HepG2 (cell line): Measurements from ENCODE around the gene MAGI1. TPM values are rescaled to one million over a fixed set of nuclear protein-coding genes. Genes with fewer than 3 reads are reported as not detected.

Source experiments
- CBX2 ChIP-seq, 2 experiments: fragments of 200-600 bp in 1 of 2; sonication (generic); formaldehyde crosslinking in 1 of 2; IDR thresholded peaks; 2 replicates each; pipeline versions ENCODE4 v1.7.0 to v1.8.1; 2018 to 2022; ENCODE audit warnings: low read depth in 2 of 2, low read length in 1 of 2, mild to moderate bottlenecking in 1 of 2, missing genetic modification reagents in 1 of 2
- CEBPG ChIP-seq: IDR thresholded peaks from 2 replicates; pipeline ENCODE4 v1.6.1; 2016
- DRAP1 ChIP-seq: IDR thresholded peaks from 2 replicates; pipeline ENCODE4 v1.6.1; 2016; ENCODE audit warnings: missing genetic modification reagents, missing compliant biosample characterization
- ETV5 ChIP-seq: IDR thresholded peaks from 2 replicates; pipeline ENCODE4 v1.6.1; 2018; ENCODE audit warnings: missing biosample characterization, missing genetic modification reagents, inconsistent platforms, borderline replicate concordance
- FOXO1 ChIP-seq: sonication (generic); formaldehyde crosslinking; IDR thresholded peaks from 2 replicates; pipeline ENCODE4 v1.4.0; 2020; ENCODE audit warnings: missing genetic modification reagents
- HBP1 ChIP-seq: IDR thresholded peaks from 2 replicates; pipeline ENCODE4 v1.6.1; 2016; ENCODE audit warnings: low read depth, control low read depth
- HOXA3 ChIP-seq: sonication (generic); formaldehyde crosslinking; IDR thresholded peaks from 2 replicates; pipeline ENCODE4 v1.5.0; 2020; ENCODE audit warnings: missing genetic modification reagents
- JARID2 ChIP-seq: sonication (generic); formaldehyde crosslinking; IDR thresholded peaks from 2 replicates; pipeline ENCODE4 v1.8.1; 2023; ENCODE audit warnings: missing genetic modification reagents, inconsistent platforms; ENCODE audit not compliant: insufficient replicate concordance
- REXO4 ChIP-seq: sonication (generic); formaldehyde crosslinking; IDR thresholded peaks from 2 replicates; pipeline ENCODE4 v1.8.0; 2022; ENCODE audit warnings: missing genetic modification reagents, mild to moderate bottlenecking, borderline replicate concordance
- RXRA ChIP-seq: sonication (generic); formaldehyde crosslinking; IDR thresholded peaks from 2 replicates; pipeline ENCODE4 v1.5.1; 2020; ENCODE audit warnings: missing genetic modification reagents
- SKI ChIP-seq: fragments of 450-650 bp; IDR thresholded peaks from one replicate; pipeline ENCODE4 v1.6.1; 2018; ENCODE audit warnings: mild to moderate bottlenecking; ENCODE audit not compliant: partially characterized antibody
- ZBTB2 ChIP-seq: sonication (generic); formaldehyde crosslinking; IDR thresholded peaks from 2 replicates; pipeline ENCODE4 v1.8.0; 2022; ENCODE audit warnings: low read depth, missing genetic modification reagents
- ZFP41 ChIP-seq: sonication (generic); formaldehyde crosslinking; IDR thresholded peaks from 2 replicates; pipeline ENCODE4 v1.4.0; 2020; ENCODE audit warnings: mild to moderate bottlenecking, missing genetic modification reagents, borderline replicate concordance
- ZFY ChIP-seq: sonication (generic); formaldehyde crosslinking; IDR thresholded peaks from 2 replicates; pipeline ENCODE4 v1.4.0; 2020; ENCODE audit warnings: missing genetic modification reagents
- ZNF281 ChIP-seq: sonication (generic); formaldehyde crosslinking; IDR thresholded peaks from 2 replicates; pipeline ENCODE4 v1.4.0; 2020; ENCODE audit warnings: missing genetic modification reagents, borderline replicate concordance
- ZNF296 ChIP-seq: sonication (generic); formaldehyde crosslinking; conservative IDR thresholded peaks from 2 replicates; pipeline ENCODE4 v1.5.0; 2020; ENCODE audit warnings: mild to moderate bottlenecking, missing genetic modification reagents
- ZNF343 ChIP-seq: sonication (generic); formaldehyde crosslinking; IDR thresholded peaks from 2 replicates; pipeline ENCODE4 v1.4.0; 2020; ENCODE audit warnings: mild to moderate bottlenecking, missing genetic modification reagents
- ZNF740 ChIP-seq: sonication (generic); formaldehyde crosslinking; IDR thresholded peaks from 2 replicates; pipeline ENCODE4 v1.4.0; 2020; ENCODE audit warnings: missing genetic modification reagents
- ZNF777 ChIP-seq: sonication (generic); formaldehyde crosslinking; IDR thresholded peaks from 2 replicates; pipeline ENCODE4 v1.4.0; 2020; ENCODE audit warnings: missing genetic modification reagents
- ZSCAN5A ChIP-seq: sonication (generic); formaldehyde crosslinking; IDR thresholded peaks from 2 replicates; pipeline ENCODE4 v1.8.0; 2022; ENCODE audit warnings: mild to moderate bottlenecking, missing genetic modification reagents, borderline replicate concordance
- polyA plus RNA-seq, 8 experiments: library from polyadenylated mRNA; depleted of rRNA in 3 of 8; stranded (reverse) in 7 of 8; unstranded in 1 of 8; fragments of >200 nt; fragmentation: Illumina TruSeq in 4 of 8; extraction: Trizol in 4 of 8; gene quantifications; 2 replicates each; pipeline versions ENCODE4 v1.2.1 to v1.2.3, GENCODE V29; 2011 to 2016; ENCODE audit warnings: low read depth in 4 of 8, missing spikeins in 1 of 8, mixed read lengths in 1 of 8; ENCODE audit not compliant: insufficient read depth in 1 of 8
- total RNA-seq, 5 experiments: library from RNA; depleted of rRNA; stranded (reverse); fragments of >200 nt; fragmentation: Illumina TruSeq; extraction: Trizol; gene quantifications; 2 replicates each; pipeline ENCODE4 v1.2.3, GENCODE V29; 2016; ENCODE audit warnings: low read depth in 1 of 5

Gene MAGI1
- total and polyA plus RNA-seq, 2 of the 13 experiments (the other 11 are each of a cell fraction or from before 2014, with no cell fraction given): 22.2 to 26.0 TPM

- TF ChIP-seq ZNF740 (CRISPR knock-in tag) (no peak), ZNF296 (no peak), ZBTB2 (CRISPR knock-in tag) (no peak), ZFY (CRISPR knock-in tag) (peak; percentile 41; the same call in 1 of the 2 replicates), CBX2 (IDR thresholded peaks at IDR 0.05; ENCODE audit: low read depth, low read length) (no peak), CBX2 (CRISPR knock-in tag; IDR thresholded peaks at IDR 0.05; ENCODE audit: low read depth) (no peak), RXRA (CRISPR knock-in tag) (no peak), CEBPG (0 out of 2 replicates have a peak, but pooled peaks have one; percentile 15), FOXO1 (CRISPR knock-in tag) (peak; percentile 38; the same call in 1 of the 2 replicates), ZFP41 (CRISPR knock-in tag) (no peak), ZNF777 (CRISPR knock-in tag) (no peak), ETV5 (CRISPR knock-in tag) (peak; percentile 84; the same call in 1 of the 2 replicates), DRAP1 (peak; percentile 59; the same call in 1 of the 2 replicates), HBP1 (CRISPR knock-in tag) (no peak), ZSCAN5A (CRISPR knock-in tag) (no peak), ZNF343 (no peak), SKI (no peak), ZNF281 (CRISPR knock-in tag) (no peak), REXO4 (no peak), JARID2 (CRISPR knock-in tag) (no peak), HOXA3 (CRISPR knock-in tag) (peak; percentile 81)
Observed at GRCh38 chr3:65953881-65954733, 84.6 kb downstream of the MAGI1 start (continued).
